HG02943 (cell line): ENCODE results near the gene FAM174B.

ENCODE experiments used
- ATAC-seq: cut with Tn5 transposase; IDR thresholded peaks from one replicate; pipeline ENCODE4 v1.9.1; 2021; ENCODE audit warnings: mild to moderate bottlenecking, low read depth, moderate library complexity; ENCODE audit not compliant: unreplicated experiment

Gene FAM174B

DNA sequence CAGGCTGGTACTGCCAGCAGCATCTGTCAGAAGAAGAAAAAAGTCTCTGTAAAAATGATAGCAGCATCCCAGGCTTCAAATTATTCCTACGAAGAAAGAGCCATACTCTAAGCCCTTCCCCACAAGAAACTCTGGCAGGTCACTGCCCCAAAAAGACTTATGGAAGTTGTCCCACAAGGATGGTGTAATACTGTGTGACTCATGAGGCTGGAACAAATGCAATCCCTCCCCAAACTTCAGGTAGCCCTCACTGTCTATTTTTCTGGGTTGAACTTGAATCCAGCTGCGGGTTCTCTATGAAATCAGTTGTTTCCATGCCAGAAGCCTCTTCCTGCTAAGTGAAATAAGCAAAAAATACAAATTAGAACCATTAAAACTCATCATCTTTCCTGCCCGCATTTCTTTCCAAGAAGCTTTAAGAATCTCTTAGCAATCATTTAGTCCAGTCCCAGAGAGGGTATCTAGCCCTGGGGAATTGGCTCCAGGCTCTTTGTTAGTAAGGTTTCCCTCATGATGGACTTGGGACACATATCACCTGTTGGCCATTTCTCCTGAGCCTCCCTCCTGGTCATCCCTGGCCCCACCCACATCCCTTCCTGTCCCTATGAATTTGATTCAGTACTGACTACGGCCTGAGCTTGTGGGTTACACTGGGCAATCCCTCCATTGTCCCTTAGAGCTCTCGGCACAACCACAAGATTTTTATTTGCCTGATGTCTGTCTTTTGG is 51.7 kb downstream of the FAM174B start:
- ATAC-seq: no peak

DNA sequence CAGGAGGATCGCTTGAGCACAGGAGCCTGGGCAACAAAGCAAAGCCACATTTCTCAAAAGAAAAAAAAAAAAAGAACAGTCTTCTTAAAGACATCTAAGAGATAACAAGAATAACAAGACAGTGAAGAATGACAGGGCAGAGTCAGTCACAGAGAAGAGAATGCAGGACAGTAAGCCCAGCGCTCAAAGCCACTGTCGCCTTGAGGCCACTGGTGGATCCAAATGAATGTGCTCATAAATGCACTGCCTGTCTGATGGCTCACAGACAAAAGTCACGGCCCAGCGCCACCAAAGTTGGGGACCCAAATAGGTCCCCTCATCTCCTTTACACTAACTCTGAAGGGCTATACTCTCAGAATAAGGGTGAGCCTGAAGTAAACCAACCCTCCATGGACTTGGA is 52.3 kb downstream of the FAM174B start:
- no peak for ATAC-seq

DNA sequence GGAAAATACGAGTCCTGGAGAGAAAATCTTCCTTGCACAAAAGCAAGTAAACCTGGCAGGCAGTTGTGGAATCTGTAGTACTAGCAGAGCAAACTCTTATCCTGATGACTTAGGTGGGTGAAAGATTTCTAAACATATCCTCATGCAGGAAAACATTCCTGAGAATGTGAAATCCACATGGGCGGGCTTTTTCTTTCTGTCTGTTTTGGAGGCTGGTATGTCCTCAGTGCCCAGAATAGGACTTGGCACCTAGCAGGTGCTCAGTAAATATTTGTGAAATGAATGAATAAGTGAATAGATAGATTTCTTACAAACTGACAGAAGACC is 53.3 kb downstream of the FAM174B start:
- no peak for ATAC-seq

DNA sequence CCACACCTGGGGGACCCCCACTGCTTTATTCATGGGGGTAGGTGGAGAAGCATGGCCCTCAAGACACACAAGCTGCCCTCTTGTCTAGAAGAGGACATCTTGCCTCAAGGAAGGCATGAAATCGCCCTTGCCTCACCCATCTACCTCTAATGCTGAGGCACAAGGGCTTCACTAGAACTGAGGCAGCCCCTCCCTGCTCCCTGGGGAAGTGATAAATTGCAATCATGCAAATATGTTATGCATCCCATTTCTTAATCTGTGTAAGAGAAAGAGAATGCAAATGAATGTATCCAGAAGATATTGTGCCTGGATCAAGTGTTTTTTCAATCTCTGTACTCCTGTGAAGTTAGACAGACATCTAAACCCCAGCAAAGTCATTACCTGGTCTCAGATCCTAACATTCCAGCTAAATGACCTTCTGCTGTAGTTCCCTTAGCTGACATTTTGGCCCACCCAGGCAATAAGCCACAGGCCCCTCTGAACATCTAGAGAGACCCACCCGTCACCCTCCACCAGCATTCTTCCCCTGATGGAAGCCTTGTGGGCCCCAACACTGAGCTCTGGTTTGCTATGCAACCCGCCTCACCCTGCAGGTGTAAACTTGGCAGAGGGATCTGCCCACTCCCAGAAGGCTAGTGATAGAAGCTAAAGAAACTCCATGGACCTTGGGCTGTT is 53.8 kb downstream of the FAM174B start:
- no peak for ATAC-seq

DNA sequence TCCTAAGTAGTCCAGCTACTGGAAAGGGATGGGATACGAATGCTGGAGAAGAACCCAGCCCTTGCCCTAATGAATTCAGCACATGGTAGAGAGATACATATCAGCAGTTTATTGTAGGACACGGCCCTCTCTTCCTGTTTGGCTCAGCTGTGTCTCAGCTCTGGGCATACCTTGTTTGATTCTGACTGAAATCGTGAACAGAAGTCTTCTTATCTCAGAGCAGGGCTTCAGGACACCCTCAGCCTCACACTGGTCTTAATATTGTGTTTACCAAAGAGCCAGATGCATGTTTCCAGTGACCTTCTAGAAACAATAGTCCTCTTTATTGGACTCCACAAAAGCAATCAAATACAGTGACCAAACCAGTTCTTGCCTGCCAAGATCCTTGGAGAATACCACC is 54.7 kb downstream of the FAM174B start:
- ATAC-seq: no peak

DNA sequence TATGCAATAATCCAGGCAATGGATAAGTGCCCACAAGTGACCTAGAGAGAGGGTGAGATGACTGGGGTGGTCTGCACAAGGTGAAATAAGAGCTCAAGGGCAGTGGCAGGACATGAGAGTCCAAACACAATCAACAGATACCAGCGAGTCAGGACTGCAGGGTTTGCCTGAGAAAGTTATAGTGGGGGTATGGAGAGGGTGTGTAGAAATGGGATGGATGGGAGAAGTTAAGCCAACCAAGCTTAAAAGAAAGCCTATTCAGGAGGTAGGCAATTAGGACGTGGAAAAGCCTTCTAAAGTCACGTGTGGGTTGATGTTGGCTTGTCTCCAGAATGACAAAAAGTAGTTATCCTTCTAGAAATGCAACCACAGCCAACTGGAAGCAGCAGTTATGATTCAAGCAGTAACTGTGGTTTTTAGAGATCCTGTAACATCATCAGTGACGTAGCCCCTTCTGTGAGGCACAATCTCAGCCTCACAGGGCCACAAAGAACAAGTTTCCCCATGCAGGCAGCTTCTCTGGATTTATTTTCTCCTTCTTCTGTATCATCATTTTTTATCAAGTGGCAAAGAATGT is 56.1 kb downstream of the FAM174B start:
- ATAC-seq: no peak

DNA sequence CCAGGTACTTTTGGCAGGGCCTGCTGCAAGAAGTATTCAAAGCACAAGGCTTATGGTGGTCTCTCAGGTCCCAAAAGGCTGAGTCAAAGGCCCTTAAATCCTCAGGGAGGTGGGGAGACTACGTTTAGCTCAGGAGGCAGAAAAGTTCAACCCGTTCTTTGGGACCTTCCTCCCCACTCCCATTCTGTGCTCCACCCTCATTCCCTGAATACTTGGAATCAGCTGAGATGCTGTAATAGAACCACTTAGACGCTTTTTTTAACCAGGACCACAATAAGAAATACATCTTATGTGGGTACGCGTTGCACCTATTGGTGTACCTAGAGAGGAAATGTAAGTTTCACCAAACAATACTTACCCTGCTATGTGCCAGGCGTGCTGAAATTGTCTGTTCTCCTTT is 58.0 kb downstream of the FAM174B start:
- no peak for ATAC-seq

DNA sequence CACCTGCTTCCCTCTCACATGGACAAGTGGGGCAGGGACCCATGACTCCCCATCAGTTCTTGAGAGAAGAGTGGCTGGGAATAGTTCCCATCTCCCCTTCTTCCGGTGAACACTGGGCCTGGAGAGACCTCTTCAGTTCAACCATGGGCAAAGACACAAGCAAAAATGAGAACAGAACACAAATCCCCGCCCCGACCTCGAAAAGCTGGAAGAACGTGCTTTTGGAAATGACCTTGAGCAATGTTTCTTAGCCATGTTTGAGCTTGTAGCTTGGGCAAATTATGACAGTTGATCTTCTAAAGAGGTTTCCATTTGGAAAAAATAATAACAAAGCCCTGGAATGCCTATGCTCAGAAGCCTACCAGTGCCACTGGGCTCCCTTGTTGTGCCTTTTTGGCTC is 59.0 kb downstream of the FAM174B start:
- ATAC-seq: no peak

DNA sequence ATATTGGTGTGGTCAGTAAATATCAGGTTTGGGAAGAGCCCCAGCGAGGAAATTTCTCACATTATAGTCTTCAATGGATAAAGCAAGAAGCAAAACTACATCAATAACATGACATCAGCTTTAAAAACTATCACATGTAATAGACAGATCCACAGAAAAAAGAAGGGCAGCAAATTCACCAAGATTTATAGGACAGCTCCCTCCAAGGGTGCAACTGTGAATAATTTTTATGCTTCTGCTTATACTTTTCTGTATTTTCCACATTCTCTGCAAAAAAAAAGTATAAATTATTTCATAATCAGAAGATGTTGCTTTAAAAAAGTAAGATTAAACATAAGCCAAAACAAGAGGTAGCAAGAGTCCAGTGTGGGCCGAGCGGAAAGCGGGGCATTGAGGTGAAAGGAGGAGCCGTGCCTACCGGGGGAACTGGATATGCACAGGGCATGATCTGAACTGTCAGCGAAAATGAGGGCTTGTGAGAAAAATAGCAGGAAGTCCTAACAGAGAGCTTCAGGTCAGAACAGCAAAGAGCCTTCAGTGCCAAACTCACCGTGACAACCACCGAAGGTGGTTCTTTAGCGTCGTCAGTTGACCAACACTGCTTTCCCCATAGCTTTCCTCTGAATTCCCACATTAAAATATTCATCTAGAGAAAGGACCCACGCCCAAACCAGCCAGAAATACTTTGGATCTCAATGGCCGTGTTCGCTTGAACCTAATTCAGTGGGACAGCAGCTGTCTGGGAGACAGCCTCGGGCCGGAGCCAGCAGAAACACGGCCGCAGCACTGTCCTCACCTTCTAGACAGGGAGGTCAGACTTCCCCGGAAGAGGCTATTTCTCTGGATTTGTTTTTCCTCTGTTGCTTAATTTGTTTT is 59.8 kb downstream of the FAM174B start:
- ATAC-seq: no peak

DNA sequence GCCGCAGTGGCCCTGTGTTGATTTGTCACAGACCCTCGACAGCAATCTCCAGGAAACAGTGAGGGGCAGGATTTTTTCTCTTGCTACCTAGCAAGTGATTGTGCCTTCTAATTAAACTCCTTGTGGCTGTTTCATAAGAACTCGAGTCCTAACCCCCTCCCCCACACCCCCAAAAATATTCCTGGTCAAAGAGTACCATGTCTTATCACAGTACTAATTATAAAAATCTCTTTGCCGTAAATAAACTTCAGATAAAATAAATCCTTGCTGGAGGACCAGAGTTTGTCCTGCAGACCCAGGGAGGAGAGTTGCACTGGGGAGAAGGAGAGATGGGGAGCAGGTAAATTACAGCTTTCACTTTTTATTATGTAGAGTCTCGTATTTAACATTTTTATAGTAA is 64.3 kb downstream of the FAM174B start:
- no peak for ATAC-seq

DNA sequence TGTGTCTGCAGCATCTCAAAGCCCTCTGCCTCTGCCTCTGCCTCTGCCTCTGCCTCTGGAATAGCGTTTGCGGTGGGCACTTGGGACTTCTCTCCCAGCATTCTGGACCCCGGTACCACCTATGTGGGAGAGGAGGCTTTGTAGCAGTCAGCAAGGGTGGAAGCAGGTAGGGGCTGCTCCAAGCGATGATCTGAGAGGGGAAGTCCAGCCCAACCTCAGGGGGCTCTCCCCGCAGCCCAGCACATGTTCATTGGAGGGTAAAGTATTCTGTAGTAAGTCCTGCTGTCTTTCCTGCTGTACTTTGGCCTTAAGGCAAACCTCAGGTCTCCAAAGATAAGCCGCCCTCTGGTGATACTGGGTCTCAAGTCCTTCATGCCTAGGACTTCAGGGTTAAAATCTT is 68.6 kb downstream of the FAM174B start:
- ATAC-seq: no peak

DNA sequence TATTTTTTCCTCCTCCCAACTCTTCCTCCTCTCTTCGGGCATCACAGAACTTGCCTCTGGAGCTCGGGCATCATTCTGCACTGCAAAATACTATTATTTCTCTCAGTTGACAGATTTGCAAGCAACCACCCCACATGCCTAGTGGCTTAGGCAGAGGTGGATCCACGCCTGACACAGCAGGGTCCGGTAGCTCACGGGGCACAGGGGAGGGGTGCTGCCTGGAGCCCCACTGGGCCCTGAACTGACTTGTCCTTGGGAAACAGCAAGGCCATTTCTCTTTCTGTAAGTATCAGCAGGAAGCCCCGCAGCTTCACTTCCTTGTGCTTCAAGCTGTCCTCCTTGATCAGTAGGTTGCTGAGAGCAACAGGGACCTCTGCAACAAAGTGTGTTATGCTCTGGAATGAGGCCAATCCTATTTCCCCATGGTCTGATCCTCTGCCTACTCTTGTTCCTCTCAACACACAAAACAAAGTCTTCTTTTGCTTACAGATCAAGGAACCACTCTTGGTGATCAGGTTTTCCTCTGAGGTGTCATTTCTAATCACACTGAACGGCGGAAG is 69.1 kb downstream of the FAM174B start:
- ATAC-seq: no peak

DNA sequence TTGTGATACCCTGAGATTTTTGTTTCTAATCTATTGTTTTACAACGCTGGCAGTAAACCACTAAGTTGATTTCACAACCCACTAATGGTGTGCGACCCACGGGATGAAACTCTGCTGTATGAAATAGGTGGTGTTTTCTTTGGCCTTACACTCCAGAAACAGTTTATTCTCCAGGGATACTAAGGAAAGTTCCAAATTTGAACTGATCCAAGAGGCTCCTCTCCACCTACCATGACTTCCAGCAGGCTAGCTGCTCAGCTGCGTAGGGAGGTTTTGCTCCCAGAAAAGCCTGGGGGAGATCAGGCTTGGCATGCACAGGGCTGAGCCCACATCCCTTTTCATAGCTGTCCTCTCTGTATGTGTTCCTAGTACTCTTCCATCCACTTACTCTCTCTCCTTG is 71.5 kb downstream of the FAM174B start:
- no peak for ATAC-seq

DNA sequence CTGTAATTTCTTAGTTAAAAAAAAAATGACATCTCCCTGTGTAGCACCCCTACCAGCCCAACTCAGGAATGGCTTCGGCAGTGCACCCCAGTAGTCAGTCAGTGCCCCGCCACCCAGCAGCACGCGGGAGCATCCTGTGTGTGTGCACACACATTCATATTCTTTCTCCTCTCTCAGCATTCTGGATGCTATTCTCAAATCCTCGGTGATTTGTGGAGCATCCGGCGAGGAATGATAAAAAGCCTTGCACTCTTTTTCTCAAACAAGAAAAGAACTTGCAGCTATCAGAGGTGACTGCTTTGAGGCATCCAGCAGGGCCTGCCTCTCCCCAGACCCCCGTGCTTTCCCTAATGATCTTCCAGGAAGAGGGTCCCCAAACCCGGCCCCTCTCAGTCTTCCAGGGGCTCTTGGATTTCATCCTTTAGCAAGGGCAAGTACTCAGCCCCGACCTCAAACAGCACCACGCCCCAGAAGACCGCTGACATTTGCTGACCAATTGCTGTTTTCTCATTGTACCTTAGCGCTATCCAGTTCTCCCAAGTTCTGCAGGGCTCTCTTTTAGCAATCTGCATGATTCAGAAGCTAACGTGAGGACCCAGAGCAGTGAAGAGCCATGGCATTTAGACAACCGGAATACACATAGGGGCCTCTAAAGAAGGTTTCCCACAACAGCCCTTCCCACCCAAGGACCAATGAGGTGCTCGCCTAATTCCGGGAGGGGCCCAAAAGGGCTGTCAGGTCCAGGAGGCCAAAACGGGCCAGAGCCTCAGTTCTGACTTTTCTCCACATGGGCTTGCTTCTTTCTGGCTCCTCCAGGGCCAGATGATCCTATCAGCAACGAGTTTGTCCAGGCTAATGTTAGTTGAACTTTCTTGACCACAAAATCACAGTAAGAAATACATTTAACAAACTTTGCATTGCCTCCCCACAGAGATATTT is 72.2 kb downstream of the FAM174B start:
- no peak for ATAC-seq

DNA sequence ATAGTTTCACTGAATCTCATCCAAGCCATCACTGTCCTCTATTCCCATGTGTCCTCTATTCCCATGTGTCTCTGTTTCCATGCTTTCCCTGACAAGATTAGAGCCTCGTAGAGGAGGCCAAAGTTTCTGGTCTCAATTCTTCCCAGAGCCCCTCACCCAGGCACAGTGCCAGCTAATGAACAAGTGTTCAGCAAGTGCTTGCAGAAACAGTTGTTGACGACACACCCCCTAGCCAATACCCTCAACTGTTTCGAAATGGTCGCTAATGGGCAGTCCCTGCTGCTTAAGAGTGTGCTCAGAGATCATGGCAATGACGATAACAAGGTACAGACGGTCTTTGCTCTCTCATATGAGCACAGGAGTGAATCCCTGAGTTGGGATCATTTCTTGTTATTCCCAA is 73.4 kb downstream of the FAM174B start:
- no peak for ATAC-seq

DNA sequence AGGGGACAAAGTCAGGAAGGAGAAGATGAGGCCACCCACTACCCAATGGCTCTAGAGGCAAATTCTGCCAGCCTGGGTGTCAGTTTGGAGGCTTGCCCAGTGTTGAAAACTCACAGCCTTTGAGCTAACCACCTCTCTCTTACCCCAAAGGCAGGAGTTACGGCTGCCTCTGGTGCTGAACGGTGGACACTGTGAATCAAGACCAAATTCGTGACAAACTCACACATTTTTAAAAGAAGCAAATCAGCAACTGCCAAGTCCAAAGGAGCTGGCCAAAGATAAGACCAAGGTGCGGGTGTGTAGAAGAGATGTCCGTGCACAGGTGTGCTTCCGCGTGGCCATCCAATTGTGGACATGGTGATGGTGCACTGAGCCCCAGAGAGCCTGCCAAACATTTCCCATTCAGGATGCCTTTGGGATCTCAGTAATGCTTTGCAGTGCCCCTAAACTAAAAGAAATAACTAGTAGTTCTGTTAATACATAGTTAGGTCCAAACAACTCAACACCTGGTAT is 74.6 kb downstream of the FAM174B start:
- ATAC-seq: no peak

DNA sequence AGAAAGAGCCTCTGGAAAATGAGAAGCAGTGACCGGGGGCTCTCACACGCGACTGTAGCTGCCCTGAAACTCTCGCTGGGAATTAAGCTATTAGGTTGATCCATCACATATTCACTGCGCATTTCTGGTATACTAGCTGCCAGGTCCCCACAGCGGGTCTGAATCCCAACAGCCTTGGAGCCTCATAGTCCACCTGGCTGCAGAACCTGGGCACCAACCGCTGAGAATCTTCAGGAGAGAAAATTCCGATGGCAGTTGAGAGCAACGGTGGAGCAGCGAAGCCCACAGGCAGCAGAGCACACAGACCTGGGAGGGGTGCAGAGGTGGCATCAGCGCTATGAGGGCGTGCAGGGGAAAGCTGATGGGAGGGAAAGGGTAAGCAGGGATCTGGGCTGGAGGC is 75.1 kb downstream of the FAM174B start:
- no peak for ATAC-seq

DNA sequence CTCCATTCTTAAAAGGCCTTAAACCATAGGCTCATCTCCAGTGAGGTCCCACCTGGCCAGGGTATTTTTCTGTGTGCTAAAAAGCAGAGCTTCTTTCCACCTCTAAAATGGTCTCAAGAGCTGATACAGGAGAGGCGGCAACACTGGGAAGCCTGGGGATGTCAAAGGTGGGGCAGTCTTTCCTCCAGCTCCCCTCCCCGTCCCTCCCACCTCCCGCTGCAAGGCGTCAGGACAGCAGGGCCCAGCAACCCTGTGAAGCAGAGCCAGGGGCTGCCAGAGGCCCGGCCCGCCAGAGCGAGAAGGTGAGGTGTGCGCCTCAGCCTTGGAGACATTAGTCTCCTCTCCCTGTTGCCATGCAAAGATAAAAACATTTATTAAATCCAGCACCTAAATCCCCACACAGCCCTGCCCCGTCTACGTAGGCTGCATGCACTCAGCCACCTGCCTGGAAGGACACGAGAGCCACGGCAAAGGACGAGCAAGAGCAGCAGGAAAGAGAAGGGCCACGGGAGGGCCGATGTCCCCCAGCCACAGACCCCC is 75.6 kb downstream of the FAM174B start:
- ATAC-seq: no peak

DNA sequence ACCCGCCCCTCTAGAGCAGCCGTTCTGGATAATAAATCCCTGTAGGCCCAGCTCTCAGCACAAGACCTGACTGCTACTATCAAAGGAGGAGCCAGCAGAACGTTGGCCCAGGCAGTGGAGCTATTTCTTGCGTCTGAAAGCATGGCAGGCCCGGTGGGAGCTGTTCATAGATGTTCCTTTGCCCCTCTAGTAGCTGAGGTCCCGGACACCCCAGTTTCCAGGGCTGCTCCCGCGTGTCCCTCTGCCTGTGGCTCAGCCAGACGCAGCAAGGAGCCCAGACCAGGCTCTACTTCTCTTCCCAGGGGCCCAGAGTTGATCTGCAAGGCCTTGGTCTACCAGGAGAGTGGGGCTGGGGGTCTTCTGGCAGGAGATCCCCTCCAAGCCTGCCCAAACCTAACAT is 76.1 kb downstream of the FAM174B start:
- no peak for ATAC-seq
